Gastrocnemius medialis (tissue), 4 donors: ENCODE data around the gene ABLIM3.

ENCODE experiments used
- POLR2A ChIP-seq, 2 donors: fragments of 450-650 bp; IDR thresholded peaks; one replicate each; pipeline ENCODE4 v1.6.1; 2017; ENCODE audit warnings: antibody characterized with exemption in 2 of 2, mild to moderate bottlenecking in 2 of 2, moderate library complexity in 2 of 2
- TF ChIP-seq, protein P1 (sequence below), 5 experiments: fragments of 450-650 bp in 3 of 5; fragments of 200-600 bp in 2 of 5; sonication (generic) in 2 of 5; IDR thresholded peaks in 4 of 5; conservative IDR thresholded peaks in 1 of 5; 1 replicate in 4 of 5; 2 replicates in 1 of 5; pipeline ENCODE4 v1.5.1; 2016 to 2019; ENCODE audit warnings: antibody characterized with exemption in 5 of 5, mild to moderate bottlenecking in 3 of 5, moderate library complexity in 3 of 5

DNA sequence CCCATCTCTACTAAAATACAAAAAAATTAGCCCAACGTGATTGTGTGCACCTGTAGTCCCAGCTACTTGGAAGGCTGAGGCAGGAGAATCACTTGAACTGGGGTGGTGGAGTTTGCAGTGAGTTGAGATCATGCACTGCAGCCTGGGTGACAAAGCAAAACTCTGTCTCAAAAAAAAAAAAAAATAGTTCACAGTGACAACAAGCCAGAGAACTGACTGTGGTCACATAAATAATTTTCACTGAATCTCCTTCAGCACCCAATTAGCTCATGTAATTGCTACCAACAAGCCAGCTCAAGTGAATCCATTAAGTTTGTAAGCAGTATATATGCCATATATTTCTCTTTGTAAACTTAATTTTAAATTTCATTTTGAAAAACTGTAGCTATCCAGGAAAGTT is 115.8 kb downstream of the ABLIM3 start:
- TF ChIP-seq, protein P1, sequence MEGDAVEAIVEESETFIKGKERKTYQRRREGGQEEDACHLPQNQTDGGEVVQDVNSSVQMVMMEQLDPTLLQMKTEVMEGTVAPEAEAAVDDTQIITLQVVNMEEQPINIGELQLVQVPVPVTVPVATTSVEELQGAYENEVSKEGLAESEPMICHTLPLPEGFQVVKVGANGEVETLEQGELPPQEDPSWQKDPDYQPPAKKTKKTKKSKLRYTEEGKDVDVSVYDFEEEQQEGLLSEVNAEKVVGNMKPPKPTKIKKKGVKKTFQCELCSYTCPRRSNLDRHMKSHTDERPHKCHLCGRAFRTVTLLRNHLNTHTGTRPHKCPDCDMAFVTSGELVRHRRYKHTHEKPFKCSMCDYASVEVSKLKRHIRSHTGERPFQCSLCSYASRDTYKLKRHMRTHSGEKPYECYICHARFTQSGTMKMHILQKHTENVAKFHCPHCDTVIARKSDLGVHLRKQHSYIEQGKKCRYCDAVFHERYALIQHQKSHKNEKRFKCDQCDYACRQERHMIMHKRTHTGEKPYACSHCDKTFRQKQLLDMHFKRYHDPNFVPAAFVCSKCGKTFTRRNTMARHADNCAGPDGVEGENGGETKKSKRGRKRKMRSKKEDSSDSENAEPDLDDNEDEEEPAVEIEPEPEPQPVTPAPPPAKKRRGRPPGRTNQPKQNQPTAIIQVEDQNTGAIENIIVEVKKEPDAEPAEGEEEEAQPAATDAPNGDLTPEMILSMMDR (IDR thresholded peaks at IDR 0.05 in 4 of 5, conservative IDR thresholded peaks at IDR 0.05 in 1 of 5) = no peak
- TF ChIP-seq POLR2A (IDR thresholded peaks at IDR 0.05) = no peak
